GM18526 (cell line): Measurements from ENCODE around the gene ASCL3.

ENCODE experiments used
- POLR2A ChIP-seq: IDR thresholded peaks from 3 replicates; pipeline ENCODE4 v1.6.1; 2011; ENCODE audit not compliant: insufficient read length; ENCODE audit errors: extremely low read depth

ASCL3 gene

GRCh38 chr11:8927233-8927632 lies 15.6 kb downstream of the ASCL3 start:
- TF ChIP-seq POLR2A: no peak

GRCh38 chr11:8926236-8926635 lies 16.6 kb downstream of the ASCL3 start:
- TF ChIP-seq POLR2A: no peak

GRCh38 chr11:8925711-8926110 lies 17.1 kb downstream of the ASCL3 start:
- no peak for TF ChIP-seq POLR2A

DNA sequence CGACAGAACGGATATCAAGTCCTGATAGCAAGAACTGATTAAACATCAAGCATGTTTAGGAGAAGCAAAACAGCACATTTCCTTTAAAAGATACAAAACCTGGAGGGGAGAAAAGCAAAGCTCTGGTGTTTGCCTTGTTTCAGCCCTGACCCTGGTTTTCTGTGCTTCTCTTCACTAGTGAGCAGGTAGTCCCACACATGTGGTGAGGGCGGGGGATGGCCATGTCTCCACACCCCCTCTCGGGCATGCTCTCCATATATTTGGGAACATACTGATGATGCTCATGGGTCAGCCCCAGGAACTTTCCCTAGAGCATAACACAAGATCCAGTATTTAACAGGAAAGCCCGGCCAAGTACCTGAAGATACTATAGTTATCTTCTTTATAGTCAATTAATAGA lies 20.1 kb downstream of the ASCL3 start:
- TF ChIP-seq POLR2A: no peak

- TF ChIP-seq POLR2A: no peak
Observed at GRCh38 chr11:8917157-8917825, 25.5 kb downstream of the ASCL3 start.

DNA sequence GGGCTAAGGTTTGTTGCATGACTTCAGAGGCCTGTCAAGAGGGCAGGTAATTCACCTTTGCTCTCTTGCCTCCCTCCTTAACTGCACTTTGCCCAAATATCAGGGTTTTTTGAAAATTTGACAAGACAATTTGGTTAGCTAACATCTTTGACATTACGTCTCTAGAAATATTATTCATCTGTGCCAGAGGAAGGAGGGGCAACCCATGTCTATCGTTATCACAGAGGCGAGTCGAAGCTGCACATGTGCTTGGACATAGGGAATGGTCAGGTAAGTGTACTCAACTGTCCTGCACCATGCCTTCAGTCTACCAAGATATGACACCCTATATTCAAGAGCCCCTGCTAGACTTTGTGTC lies 28.2 kb downstream of the ASCL3 start:
- TF ChIP-seq POLR2A: no peak

DNA sequence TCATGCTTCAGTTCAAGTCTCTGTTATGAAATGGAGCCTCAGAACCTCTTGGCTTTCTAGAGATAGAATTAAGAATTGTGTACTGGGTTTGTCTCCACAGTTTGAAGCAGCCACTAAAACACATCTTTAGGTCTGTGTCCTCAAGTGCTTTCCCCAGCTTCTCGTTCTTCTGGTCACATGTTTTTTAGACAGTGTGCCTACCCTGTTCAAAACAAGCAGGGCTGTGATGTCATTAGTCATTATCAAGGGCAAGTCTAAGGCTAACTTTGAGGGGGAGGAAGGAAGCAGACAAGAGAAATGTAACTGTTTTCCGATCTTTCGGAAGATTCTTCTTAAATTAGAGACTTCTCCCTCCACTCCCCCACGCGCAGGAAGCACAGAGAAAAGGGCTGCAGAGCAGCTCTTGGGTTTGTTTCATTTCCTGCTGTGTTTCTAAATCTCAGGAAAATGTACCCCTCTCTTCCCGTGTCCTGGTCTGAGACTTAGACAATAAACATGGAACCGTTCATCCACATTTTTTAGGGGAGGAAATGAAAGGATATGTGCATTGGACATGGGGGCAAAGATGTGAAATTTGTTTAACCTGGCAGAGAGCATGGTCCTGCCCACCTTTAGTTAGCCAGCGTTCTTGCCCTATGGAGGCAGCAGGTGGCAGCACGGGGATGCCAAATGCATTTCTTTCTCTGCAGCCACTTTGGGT lies 28.7 kb downstream of the ASCL3 start:
- TF ChIP-seq POLR2A: no peak

- TF ChIP-seq POLR2A: peak; percentile 63
Observed at GRCh38 chr11:8911029-8911823, 31.6 kb downstream of the ASCL3 start, which contains the start of gene AKIP1. TSS of gene AKIP1 (plus strand) at chr11:8911189. CDS start at chr11:8911450, 261 bp downstream.

- no peak for TF ChIP-seq POLR2A
Observed at GRCh38 chr11:8910649-8911026, 32.2 kb downstream of the ASCL3 start.

DNA sequence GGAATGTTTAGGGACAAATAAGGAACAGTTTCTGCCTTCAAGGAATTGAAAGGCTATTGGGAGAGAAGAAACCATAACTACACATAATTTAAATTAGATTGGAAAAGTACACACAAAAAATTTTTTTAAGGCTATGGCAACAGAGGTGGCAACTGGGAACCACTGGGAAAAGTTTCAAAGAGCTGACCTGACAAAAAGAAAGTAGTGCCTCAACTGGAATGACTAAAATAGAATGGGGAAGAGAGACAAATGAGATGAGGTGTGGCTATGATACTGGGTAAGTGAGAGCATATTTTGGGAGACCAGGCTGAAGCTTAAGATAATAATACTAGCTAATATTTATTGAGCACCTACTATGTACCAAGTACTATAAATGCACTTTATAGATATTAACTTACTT lies 34.7 kb downstream of the ASCL3 start:
- TF ChIP-seq POLR2A: no peak

GRCh38 chr11:8907116-8907515 lies 35.7 kb downstream of the ASCL3 start:
- TF ChIP-seq POLR2A: no peak

DNA sequence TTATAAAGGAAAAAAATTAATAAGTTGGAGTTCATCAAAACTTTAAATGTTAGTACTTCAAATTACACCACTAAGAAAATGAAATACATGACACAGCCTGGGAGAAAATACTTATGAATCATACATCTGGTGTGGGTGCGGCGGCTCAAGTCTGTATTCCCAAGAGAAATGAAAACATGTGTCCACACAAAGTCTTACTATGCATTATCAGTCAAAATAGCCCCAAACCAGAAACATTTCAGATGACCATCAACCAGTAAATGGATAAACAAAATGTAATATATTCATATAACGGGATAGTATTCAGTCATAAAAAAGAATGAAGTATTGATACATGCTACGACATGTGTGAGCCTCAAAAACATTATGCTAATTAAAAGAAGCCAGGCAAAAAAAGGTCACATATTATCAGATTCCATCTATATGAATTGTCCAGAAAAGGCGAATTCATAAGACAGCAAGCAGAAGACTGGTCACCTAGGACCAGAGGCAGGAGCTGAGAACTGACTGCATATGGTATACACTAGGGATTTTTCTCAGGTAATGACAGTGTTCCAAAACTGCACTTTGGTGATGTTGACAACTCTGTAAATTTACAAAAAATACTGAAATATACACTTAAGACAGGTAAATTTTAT lies 37.2 kb downstream of the ASCL3 start:
- no peak for TF ChIP-seq POLR2A

DNA sequence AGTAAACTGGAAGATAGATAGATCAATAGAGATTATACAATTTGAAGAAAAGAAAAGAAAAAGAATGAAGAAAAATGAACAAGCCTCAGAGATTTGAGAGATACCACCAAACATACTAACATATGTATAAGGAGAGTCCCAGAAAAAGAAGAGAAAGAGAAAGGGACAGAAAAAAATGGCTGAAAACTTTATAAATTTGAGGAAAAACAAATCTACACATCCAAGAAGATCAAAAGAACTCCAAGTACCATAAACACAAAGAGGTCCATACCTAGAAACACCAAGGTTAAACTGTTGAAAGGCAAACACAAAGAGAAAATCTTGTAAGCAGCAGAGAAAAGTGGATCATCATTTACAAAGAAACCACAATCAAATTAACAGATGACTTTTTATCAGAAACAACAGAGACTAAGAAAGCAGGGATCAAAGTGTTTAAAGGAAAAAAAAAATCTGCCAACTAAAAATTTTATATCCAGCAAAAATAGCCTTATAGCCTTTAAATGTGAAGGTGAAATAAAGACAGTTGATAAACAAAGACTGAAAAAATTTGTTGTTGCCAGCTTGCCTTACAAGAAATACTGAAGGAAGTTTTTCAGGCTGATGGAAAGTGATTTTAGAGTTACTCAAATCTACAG lies 43.6 kb downstream of the ASCL3 start:
- no peak for TF ChIP-seq POLR2A
